ENCODE results near the gene MTMR6. TPM values are rescaled to one million over a fixed set of nuclear protein-coding genes. Genes with fewer than 3 reads are reported as not detected.

MTMR6 gene
- total and polyA plus RNA-seq, 9 donors, result 7.3 to 18.0 (median 13.7) TPM

GRCh38 chr13:25210842-25211569, 76.3 kb downstream of the MTMR6 start:
- TF ChIP-seq POLR2A (IDR thresholded peaks at IDR 0.05) (no peak), CTCF (IDR thresholded peaks at IDR 0.05) (no peak), EP300 (IDR thresholded peaks at IDR 0.05) (no peak)
- Histone ChIP-seq H3K9me3 (no peaks in the 10 kb centered on the region), H3K4me1 (ENCODE audit: insufficient read depth) (no peaks in the 10 kb centered on the region), H3K27me3 (no peaks in the 10 kb centered on the region), H3K36me3 (no peaks in the 10 kb centered on the region), H3K27ac (no peak overlapping the region), H3K4me3 (no peak overlapping the region)
- DNase-seq, result no peak
- 59 to 66% (median 62%) methylated on average over 13 of the region's 13 CpGs for WGBS, 3 donors
- intact Hi-C loops (cut with DNase I), result no loop called here

GRCh38 chr13:25207291-25207810, 79.9 kb downstream of the MTMR6 start:
- no peak for DNase-seq
- H3K9me3 ChIP-seq, result no peaks in the 10 kb centered on the region
- H3K36me3 ChIP-seq, result no peaks in the 10 kb centered on the region
- H3K4me3 ChIP-seq, result no peak overlapping the region
- H3K27ac ChIP-seq, result no peak overlapping the region
- H3K27me3 ChIP-seq, result no peaks in the 10 kb centered on the region
- intact Hi-C loops (cut with DNase I), result no loop called here
- no peaks in the 10 kb centered on the region for H3K4me1 ChIP-seq (ENCODE audit: insufficient read depth)
- no peak for TF ChIP-seq CTCF (IDR thresholded peaks at IDR 0.05)
- no peak for TF ChIP-seq POLR2A (IDR thresholded peaks at IDR 0.05)
- no peak for TF ChIP-seq EP300 (IDR thresholded peaks at IDR 0.05)
- WGBS, 3 donors, result 77 to 84% (median 78%) methylated on average over 8 of the region's 8 CpGs

- no peak overlapping the region for H3K4me3 ChIP-seq
These were observed 82.4 kb downstream of the MTMR6 start for GRCh38 chr13:25204863-25205262.

GRCh38 chr13:25203127-25203740, 84.1 kb downstream of the MTMR6 start:
- Histone ChIP-seq H3K27ac (no peak overlapping the region), H3K4me1 (ENCODE audit: insufficient read depth) (no peaks in the 10 kb centered on the region), H3K36me3 (no peaks in the 10 kb centered on the region), H3K9me3 (no peaks in the 10 kb centered on the region), H3K27me3 (no peaks in the 10 kb centered on the region), H3K4me3 (no peak overlapping the region)
- DNase-seq, result no peak
- intact Hi-C loops (cut with DNase I), result no loop called here
- TF ChIP-seq EP300 (IDR thresholded peaks at IDR 0.05) (no peak), POLR2A (IDR thresholded peaks at IDR 0.05) (no peak), CTCF (IDR thresholded peaks at IDR 0.05) (no peak)
- WGBS, 3 donors, result 29 to 39% (median 35%) methylated on average over 17 of the region's 17 CpGs

More at GRCh38 chr13:25204863-25205262, 82.4 kb downstream of the MTMR6 start:
- Histone ChIP-seq H3K36me3 (no peaks in the 10 kb centered on the region), H3K4me1 (ENCODE audit: insufficient read depth) (no peaks in the 10 kb centered on the region), H3K27me3 (no peaks in the 10 kb centered on the region), H3K9me3 (no peaks in the 10 kb centered on the region), H3K27ac (no peak overlapping the region)
- no peak for DNase-seq
- WGBS, 3 donors, result 52 to 67% (median 56%) methylated on average over 4 of the region's 4 CpGs
- no peak for TF ChIP-seq CTCF (IDR thresholded peaks at IDR 0.05)
- no peak for TF ChIP-seq EP300 (IDR thresholded peaks at IDR 0.05)
- no peak for TF ChIP-seq POLR2A (IDR thresholded peaks at IDR 0.05)
- intact Hi-C loops (cut with DNase I), result no loop called here
